ENCODE data around the gene FNDC1.
A peak's percentile ranks its signal among the peaks of the same experiment; 100 is the strongest.

FNDC1 gene

GRCh38 chr6:159163901-159164370, 5.3 kb upstream of the FNDC1 start:
- no peak for DNase-seq

- peak; percentile 6 for DNase-seq
These were observed 536 bp upstream of the FNDC1 start for GRCh38 chr6:159168536-159169192.

GRCh38 chr6:159169557-159170332, 545 bp downstream of the FNDC1 start:
- DNase-seq = peak; percentile 7

- no peak for DNase-seq
These were observed 1.1 kb downstream of the FNDC1 start for GRCh38 chr6:159170333-159170672.

- no peak for DNase-seq
These were observed 2.0 kb downstream of the FNDC1 start for GRCh38 chr6:159170999-159171712.

GRCh38 chr6:159172091-159172491, 2.9 kb downstream of the FNDC1 start:
- DNase-seq = no peak

- peak; percentile 10 for DNase-seq
These were observed 5.2 kb downstream of the FNDC1 start for GRCh38 chr6:159174263-159174969.

GRCh38 chr6:159176913-159177312, 7.7 kb downstream of the FNDC1 start:
- no peak for DNase-seq

GRCh38 chr6:159178847-159179246, 9.6 kb downstream of the FNDC1 start:
- no peak for DNase-seq

- no peak for DNase-seq
These were observed 10.8 kb downstream of the FNDC1 start for GRCh38 chr6:159180001-159180400.

GRCh38 chr6:159181914-159182313, 12.7 kb downstream of the FNDC1 start:
- DNase-seq = no peak

- DNase-seq = no peak
These were observed 15.4 kb downstream of the FNDC1 start for GRCh38 chr6:159184559-159184958.

- no peak for DNase-seq
These were observed 21.3 kb downstream of the FNDC1 start for GRCh38 chr6:159190460-159190859.

- DNase-seq = no peak
These were observed 24.7 kb downstream of the FNDC1 start for GRCh38 chr6:159193923-159194322.

GRCh38 chr6:159194421-159194820, 25.2 kb downstream of the FNDC1 start:
- DNase-seq = no peak

GRCh38 chr6:159196430-159196975, 27.3 kb downstream of the FNDC1 start:
- DNase-seq = no peak

- no peak for DNase-seq
These were observed 28.1 kb downstream of the FNDC1 start for GRCh38 chr6:159197251-159197650.

GRCh38 chr6:159201336-159201735, 32.1 kb downstream of the FNDC1 start:
- no peak for DNase-seq

- DNase-seq = no peak
These were observed 34.3 kb downstream of the FNDC1 start for GRCh38 chr6:159203304-159204005.

GRCh38 chr6:159204605-159205004, 35.4 kb downstream of the FNDC1 start:
- DNase-seq = no peak

GRCh38 chr6:159212028-159212427, 42.8 kb downstream of the FNDC1 start:
- peak; percentile 25 for DNase-seq

Measured in NCI-H1092 (cell line).